ENCODE measurements around the gene DCAF11.

Gene DCAF11

DNA sequence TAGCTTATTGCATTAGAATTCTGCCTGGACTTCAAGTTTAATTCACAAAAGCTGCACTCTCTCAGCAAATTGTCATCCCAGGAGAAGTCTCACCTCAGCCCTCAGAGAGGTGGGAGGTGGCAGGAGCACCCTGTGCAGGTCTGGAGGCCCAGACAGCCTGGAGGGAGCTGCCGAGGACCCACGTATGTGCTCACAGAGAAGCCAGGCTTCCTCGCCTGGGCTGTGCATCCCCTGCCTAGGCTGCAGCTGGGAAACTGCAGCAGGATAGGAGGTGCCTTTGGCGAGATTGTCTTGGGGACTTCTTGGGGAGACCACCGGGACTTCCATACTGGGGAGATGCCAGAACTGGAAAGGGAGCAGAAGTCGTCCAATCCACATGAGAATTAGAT is 34.4 kb upstream of the DCAF11 start:
- no peak for FAIRE-seq
- TF ChIP-seq CTCF (IDR thresholded peaks at IDR 0.05; ENCODE audit: insufficient read depth, missing control alignments): no peak
- no peak for DNase-seq (ENCODE audit: insufficient read length, low spot score)

DNA sequence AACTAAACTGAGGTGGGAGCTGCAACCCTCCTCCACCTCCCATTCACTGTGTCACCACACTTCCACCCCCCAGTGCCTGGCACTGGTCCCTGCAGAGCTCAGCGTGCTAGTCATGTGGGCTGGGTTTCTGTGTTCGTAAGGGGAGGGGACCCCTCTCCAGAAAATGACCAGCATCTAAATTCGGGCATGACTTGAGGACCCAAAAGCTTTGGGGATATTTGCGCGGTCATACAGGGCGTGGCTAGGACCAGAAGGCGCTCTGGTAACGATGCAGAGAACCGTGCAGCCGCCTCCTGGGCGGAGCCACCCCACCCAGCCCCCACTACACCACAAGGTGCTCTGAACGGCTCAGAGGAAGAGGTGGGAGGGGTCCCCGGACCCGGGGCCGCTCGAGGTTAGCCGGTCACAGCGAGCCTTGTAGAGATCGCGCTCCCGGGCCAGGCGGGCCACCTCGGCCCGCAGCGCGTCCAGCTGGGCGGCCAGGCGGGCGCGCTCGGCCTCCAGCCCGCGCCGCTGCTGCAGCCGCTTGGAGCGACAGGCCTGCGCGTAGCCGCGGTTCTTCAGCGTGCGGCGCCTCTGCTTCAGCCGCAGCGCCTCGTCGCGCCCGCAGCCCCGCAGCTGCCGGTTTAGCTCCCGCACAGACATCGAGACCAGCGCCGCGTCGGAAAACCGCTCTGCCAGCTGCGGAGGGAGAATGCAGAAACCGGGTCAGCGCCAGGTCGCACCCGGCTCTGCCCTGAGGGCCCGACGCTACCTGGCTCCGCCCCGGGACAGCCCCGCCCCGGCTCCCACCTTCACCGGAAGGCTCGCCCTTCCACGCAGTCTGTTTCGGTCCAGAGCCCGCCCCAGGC is 33.5 kb upstream of the DCAF11 start:
- DNase-seq (ENCODE audit: insufficient read length, low spot score) (no peak), FAIRE-seq (peak; percentile 38)
- TF ChIP-seq CTCF (IDR thresholded peaks at IDR 0.05; ENCODE audit: insufficient read depth, missing control alignments): no peak

GRCh38 chr14:24081739-24082211 is 32.8 kb upstream of the DCAF11 start:
- TF ChIP-seq CTCF (IDR thresholded peaks at IDR 0.05; ENCODE audit: insufficient read depth, missing control alignments): no peak
- DNase-seq (ENCODE audit: insufficient read length, low spot score) (no peak), FAIRE-seq (peak; percentile 51)

- FAIRE-seq: no peak
- TF ChIP-seq CTCF (IDR thresholded peaks at IDR 0.05; ENCODE audit: insufficient read depth, missing control alignments): no peak
- no peak for DNase-seq (ENCODE audit: insufficient read length, low spot score)
Measured at GRCh38 chr14:24082411-24083080, 32.0 kb upstream of the DCAF11 start.

DNA sequence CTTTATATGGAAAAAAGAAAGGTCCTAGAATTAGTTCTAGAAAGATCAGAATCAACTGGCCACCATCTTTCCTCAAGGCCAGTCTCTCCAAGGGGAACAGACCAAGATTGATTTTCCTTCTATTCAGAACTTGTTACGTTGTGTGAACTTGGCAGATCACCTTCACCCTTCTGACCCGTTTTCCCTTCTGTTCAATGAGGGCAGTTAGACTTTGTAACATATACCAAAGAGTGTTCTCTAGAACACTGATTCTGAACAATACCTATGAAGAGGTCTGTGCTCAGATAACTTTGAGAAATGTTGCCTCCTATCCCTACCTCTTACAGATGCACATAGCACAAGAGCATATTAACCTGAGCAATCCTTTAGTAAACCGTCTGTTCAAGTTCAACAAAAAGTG is 31.1 kb upstream of the DCAF11 start:
- FAIRE-seq (peak; percentile 32), DNase-seq (ENCODE audit: insufficient read length, low spot score) (no peak)
- TF ChIP-seq CTCF (IDR thresholded peaks at IDR 0.05; ENCODE audit: insufficient read depth, missing control alignments): no peak

DNA sequence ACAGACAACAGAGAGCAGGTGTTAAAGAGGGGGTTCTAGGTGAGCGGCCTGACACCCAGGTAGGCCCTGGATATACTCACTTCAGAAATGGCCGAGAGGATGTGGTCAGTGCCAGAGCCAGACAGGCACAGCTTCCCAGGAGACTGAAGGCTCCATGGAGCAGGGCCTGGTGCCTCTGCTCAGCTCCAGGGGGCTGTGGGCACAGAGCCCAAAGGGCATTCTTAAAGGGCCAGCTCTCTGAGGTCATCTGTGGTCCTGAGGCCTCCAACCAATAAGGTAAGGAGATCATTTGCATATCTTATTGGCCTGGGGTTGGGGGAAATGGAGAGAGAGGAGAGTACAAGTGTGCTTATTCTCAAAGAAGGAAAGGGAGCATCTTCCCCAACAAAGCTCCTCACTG is 30.1 kb upstream of the DCAF11 start:
- FAIRE-seq: peak; percentile 29
- no peak for DNase-seq (ENCODE audit: insufficient read length, low spot score)
- no peak for TF ChIP-seq CTCF (IDR thresholded peaks at IDR 0.05; ENCODE audit: insufficient read depth, missing control alignments)

DNA sequence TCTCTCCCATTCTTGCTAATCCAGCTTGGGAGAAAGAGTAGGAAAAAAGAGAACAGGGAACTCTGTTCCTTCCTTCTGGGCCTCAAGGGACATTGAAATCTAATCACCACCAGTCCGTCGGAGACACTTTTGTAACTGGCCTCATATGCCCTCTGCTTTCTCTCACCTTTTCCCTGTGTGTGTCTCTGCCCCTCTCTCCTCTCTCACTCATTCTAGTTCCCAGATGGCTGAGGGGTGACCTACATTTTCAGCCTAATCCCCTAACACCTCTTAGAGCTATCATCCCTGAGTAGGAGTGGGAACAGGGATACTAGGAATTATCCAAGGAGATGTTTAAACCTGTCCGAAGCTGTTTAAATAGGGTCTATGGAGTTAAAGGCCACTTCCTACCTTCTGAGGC is 29.4 kb upstream of the DCAF11 start:
- FAIRE-seq: peak; percentile 92
- no peak for TF ChIP-seq CTCF (IDR thresholded peaks at IDR 0.05; ENCODE audit: insufficient read depth, missing control alignments)
- no peak for DNase-seq (ENCODE audit: insufficient read length, low spot score)
